HEK293 (cell line): ENCODE results near the gene SLC38A10.

ENCODE experiments used
- CTCF ChIA-PET: fragments of 350-600 bp; formaldehyde crosslinking; extraction: SDS; loops from one replicate; lab custom pipeline; 2021; ENCODE audit warnings: antibody characterized with exemption; lab: Yijun Ruan, JAX
- POLR2A ChIA-PET: fragments of 300-600 bp; formaldehyde crosslinking; extraction: SDS; loops from one replicate; lab custom pipeline; 2020; ENCODE audit warnings: antibody characterized with exemption, inconsistent platforms; lab: Yijun Ruan, JAX
- H3K27ac ChIP-seq: fragments of 200-500 bp; sonication (Bioruptor generic); 2 replicates; pipeline ENCODE4 v1.5.1; 2014; ENCODE audit warnings: low read depth, low read length, control low read depth, inconsistent platforms; ENCODE audit errors: extremely low read depth
- H3K36me3 ChIP-seq, 2 experiments: fragments of 200-500 bp in 1 of 2; sonication (Bioruptor generic) in 1 of 2; 1 replicate in 1 of 2; 2 replicates in 1 of 2; pipeline ENCODE4 v1.5.1; 2014 to 2017; ENCODE audit warnings: inconsistent platforms in 2 of 2, low read length in 2 of 2; ENCODE audit not compliant: control insufficient read depth in 2 of 2, insufficient read depth in 1 of 2
- H3K4me1 ChIP-seq: fragments of 200-500 bp; sonication (Bioruptor generic); 2 replicates; pipeline ENCODE4 v1.5.1; 2014; ENCODE audit warnings: mild to moderate bottlenecking, low read length, inconsistent platforms; ENCODE audit not compliant: control insufficient read depth, insufficient read depth
- H3K4me3 ChIP-seq: 2 replicates; pipeline ENCODE4 v1.5.1; 2011; ENCODE audit warnings: low read depth, mild to moderate bottlenecking, control low read depth, low read length, moderate library complexity
- H3K9me3 ChIP-seq: fragments of 200-500 bp; sonication (Bioruptor generic); 2 replicates; pipeline ENCODE4 v1.5.1; 2014; ENCODE audit warnings: low read depth, low read length, inconsistent platforms; ENCODE audit not compliant: control insufficient read depth, insufficient read depth
- BCL11A ChIP-seq: fragments of 450-650 bp; formaldehyde crosslinking; IDR thresholded peaks from 2 replicates; pipeline ENCODE4 v1.5.1; 2016; ENCODE audit warnings: low read depth, missing biosample characterization, missing genetic modification characterization
- CTCF ChIP-seq: fragments of 450-650 bp; formaldehyde crosslinking; IDR thresholded peaks from 2 replicates; pipeline ENCODE4 v1.5.1; 2016; ENCODE audit warnings: missing biosample characterization, missing genetic modification characterization
- GLI4 ChIP-seq: fragments of 450-650 bp; formaldehyde crosslinking; IDR thresholded peaks from 2 replicates; pipeline ENCODE4 v1.5.1; 2016; ENCODE audit warnings: missing biosample characterization, missing genetic modification characterization
- GLIS1 ChIP-seq: fragments of 450-650 bp; formaldehyde crosslinking; IDR thresholded peaks from 2 replicates; pipeline ENCODE4 v1.5.1; 2016; ENCODE audit warnings: missing biosample characterization, missing genetic modification characterization
- HIC1 ChIP-seq: fragments of 450-650 bp; formaldehyde crosslinking; IDR thresholded peaks from 2 replicates; pipeline ENCODE4 v1.5.1; 2016; ENCODE audit warnings: missing biosample characterization, missing genetic modification characterization
- KLF1 ChIP-seq: fragments of 450-650 bp; formaldehyde crosslinking; IDR thresholded peaks from 2 replicates; pipeline ENCODE4 v1.5.1; 2016; ENCODE audit warnings: missing biosample characterization, missing genetic modification characterization
- MYNN ChIP-seq: fragments of 450-650 bp; formaldehyde crosslinking; IDR thresholded peaks from 2 replicates; pipeline ENCODE4 v1.5.1; 2016; ENCODE audit warnings: missing biosample characterization, missing genetic modification characterization, borderline replicate concordance
- ZBTB20 ChIP-seq: fragments of 450-650 bp; formaldehyde crosslinking; IDR thresholded peaks from 2 replicates; pipeline ENCODE4 v1.5.1; 2016; ENCODE audit warnings: missing biosample characterization, missing genetic modification characterization
- ZFP69B ChIP-seq: fragments of 450-650 bp; formaldehyde crosslinking; IDR thresholded peaks from 2 replicates; pipeline ENCODE4 v1.5.1; 2016; ENCODE audit warnings: missing biosample characterization, missing genetic modification characterization
- ZNF10 ChIP-seq: fragments of 450-650 bp; formaldehyde crosslinking; IDR thresholded peaks from 2 replicates; pipeline ENCODE4 v1.5.1; 2017; ENCODE audit warnings: missing biosample characterization, missing genetic modification characterization
- ZNF121 ChIP-seq: fragments of 450-650 bp; formaldehyde crosslinking; IDR thresholded peaks from 2 replicates; pipeline ENCODE4 v1.5.1; 2016; ENCODE audit warnings: missing biosample characterization, missing genetic modification characterization
- ZNF146 ChIP-seq: fragments of 450-650 bp; formaldehyde crosslinking; IDR thresholded peaks from 2 replicates; pipeline ENCODE4 v1.5.1; 2016; ENCODE audit warnings: missing biosample characterization, missing genetic modification characterization
- ZNF18 ChIP-seq: fragments of 450-650 bp; formaldehyde crosslinking; IDR thresholded peaks from 2 replicates; pipeline ENCODE4 v1.5.1; 2016; ENCODE audit warnings: missing biosample characterization, missing genetic modification characterization
- ZNF211 ChIP-seq: fragments of 450-650 bp; formaldehyde crosslinking; IDR thresholded peaks from 2 replicates; pipeline ENCODE4 v1.5.1; 2016; ENCODE audit warnings: low read depth, missing biosample characterization, missing genetic modification characterization
- ZNF24 ChIP-seq: fragments of 450-650 bp; formaldehyde crosslinking; IDR thresholded peaks from 2 replicates; pipeline ENCODE4 v1.5.1; 2016; ENCODE audit warnings: missing biosample characterization, missing genetic modification characterization
- ZNF280D ChIP-seq: fragments of 450-650 bp; formaldehyde crosslinking; IDR thresholded peaks from 2 replicates; pipeline ENCODE4 v1.5.1; 2016; ENCODE audit warnings: missing biosample characterization, missing genetic modification characterization
- ZNF335 ChIP-seq: fragments of 450-650 bp; formaldehyde crosslinking; conservative IDR thresholded peaks from 2 replicates; pipeline ENCODE4 v1.5.1; 2016; ENCODE audit warnings: missing biosample characterization, missing genetic modification characterization
- ZNF549 ChIP-seq: fragments of 450-650 bp; IDR thresholded peaks from 2 replicates; pipeline ENCODE4 v1.5.1; 2018; ENCODE audit warnings: missing biosample characterization, missing genetic modification characterization, mild to moderate bottlenecking, inconsistent platforms, moderate library complexity
- ZNF600 ChIP-seq: fragments of 450-650 bp; formaldehyde crosslinking; IDR thresholded peaks from 2 replicates; pipeline ENCODE4 v1.5.1; 2016; ENCODE audit warnings: missing biosample characterization, missing genetic modification characterization
- ZNF623 ChIP-seq: fragments of 450-650 bp; formaldehyde crosslinking; IDR thresholded peaks from 2 replicates; pipeline ENCODE4 v1.5.1; 2016; ENCODE audit warnings: missing biosample characterization, missing genetic modification characterization
- ZNF658 ChIP-seq: fragments of 450-650 bp; formaldehyde crosslinking; IDR thresholded peaks from 2 replicates; pipeline ENCODE4; 2016; ENCODE audit warnings: missing biosample characterization, missing genetic modification characterization
- ZNF701 ChIP-seq: fragments of 450-650 bp; formaldehyde crosslinking; IDR thresholded peaks from 2 replicates; pipeline ENCODE4 v1.5.1; 2016; ENCODE audit warnings: missing biosample characterization, missing genetic modification characterization
- ZNF768 ChIP-seq: fragments of 450-650 bp; formaldehyde crosslinking; IDR thresholded peaks from 2 replicates; pipeline ENCODE4 v1.5.1; 2018; ENCODE audit warnings: missing biosample characterization, mild to moderate bottlenecking, missing genetic modification characterization
- ZNF785 ChIP-seq: fragments of 450-650 bp; formaldehyde crosslinking; IDR thresholded peaks from 2 replicates; pipeline ENCODE4 v1.5.1; 2016; ENCODE audit warnings: missing biosample characterization, missing genetic modification characterization

SLC38A10 gene

GRCh38 chr17:81298325-81298990 lies 3.4 kb upstream of the SLC38A10 start:
- H3K4me1 ChIP-seq: 0 out of 2 replicates have a peak, but pooled peaks cover 2% of the 10 kb centered on the region
- 0 out of 3 replicates have a peak, but pooled peaks cover 0 to under 1% of the 10 kb centered on the region in 2 experiments for H3K36me3 ChIP-seq
- POLR2A ChIA-PET: no interaction called here
- no peak overlapping the region for H3K4me3 ChIP-seq
- H3K27ac ChIP-seq: no peak overlapping the region
- no peaks in the 10 kb centered on the region for H3K9me3 ChIP-seq
- TF ChIP-seq ZNF701 (tag by site-specific recombination) (no peak), BCL11A (tag by site-specific recombination) (no peak), ZNF623 (tag by site-specific recombination) (no peak), ZNF785 (no peak), ZNF121 (tag by site-specific recombination) (peak; percentile 93), ZNF211 (no peak), HIC1 (tag by site-specific recombination) (no peak), GLIS1 (no peak), ZNF18 (tag by site-specific recombination) (no peak)
- TF ChIP-seq, all 188 proteins: peak for 1
- CTCF ChIA-PET: interaction anchor here (0.6 to 1.5 kb wide), 3 partner anchors 11 to 98 kb away, joined by 3 to 6 read pairs (median 5); no protein-coding TSS in a partner anchor

GRCh38 chr17:81295676-81296381 lies 722 bp upstream of the SLC38A10 start:
- Histone ChIP-seq H3K4me1 (peaks cover 2% of the 10 kb centered on the region; the same call in 1 of the 2 replicates), H3K27ac (peak overlapping the region; percentile 39; the same call in 1 of the 2 replicates), H3K9me3 (no peaks in the 10 kb centered on the region), H3K4me3 (peak overlapping the region; percentile 85), H3K36me3 (peaks cover 2 to 3% of the 10 kb centered on the region in 2 experiments; a peak in 2 of 3 replicates)
- POLR2A ChIA-PET: interaction anchor here (0.6 to 1.9 kb wide), 21 partner anchors 9 to 306 kb away, joined by 3 to 20 read pairs (median 5); partner anchors contain the start of genes ACTG1 and BAHCC1
- CTCF ChIA-PET: interaction anchor here (0.6 to 1.7 kb wide), 14 partner anchors 10 to 226 kb away, joined by 3 to 12 read pairs (median 4); no protein-coding TSS in a partner anchor
- TF ChIP-seq ZNF600 (tag by site-specific recombination) (peak; percentile 48), ZNF10 (tag by site-specific recombination) (0 out of 2 replicates have a peak, but pooled peaks have one; percentile 31), ZNF623 (tag by site-specific recombination) (no peak), ZNF280D (tag by site-specific recombination) (peak; percentile 85; the same call in 1 of the 2 replicates), ZNF658 (no peak), ZNF24 (tag by site-specific recombination) (peak; percentile 73; the same call in 1 of the 2 replicates), ZNF335 (tag by site-specific recombination) (peak; percentile 80), ZNF121 (tag by site-specific recombination) (peak; percentile 87), ZNF701 (tag by site-specific recombination) (no peak), ZNF146 (tag by site-specific recombination) (0 out of 2 replicates have a peak, but pooled peaks have one; percentile 14), ZFP69B (tag by site-specific recombination) (peak; percentile 47; the same call in 1 of the 2 replicates), MYNN (tag by site-specific recombination) (no peak), GLI4 (peak; percentile 42; the same call in 1 of the 2 replicates), CTCF (peak; percentile 30; the same call in 1 of the 2 replicates), ZNF768 (tag by site-specific recombination) (peak; percentile 100), ZBTB20 (peak; percentile 56; the same call in 1 of the 2 replicates), KLF1 (tag by site-specific recombination) (0 out of 2 replicates have a peak, but pooled peaks have one; percentile 9), ZNF549 (tag by site-specific recombination) (no peak)
